ENCODE measurements around the gene TPCN2. TPM values are rescaled to one million over a fixed set of nuclear protein-coding genes. Genes with fewer than 3 reads are reported as not detected.

TPCN2 gene
- total and polyA plus RNA-seq, 4 donors, result 6.4 to 20.8 (median 12.1) TPM

DNA sequence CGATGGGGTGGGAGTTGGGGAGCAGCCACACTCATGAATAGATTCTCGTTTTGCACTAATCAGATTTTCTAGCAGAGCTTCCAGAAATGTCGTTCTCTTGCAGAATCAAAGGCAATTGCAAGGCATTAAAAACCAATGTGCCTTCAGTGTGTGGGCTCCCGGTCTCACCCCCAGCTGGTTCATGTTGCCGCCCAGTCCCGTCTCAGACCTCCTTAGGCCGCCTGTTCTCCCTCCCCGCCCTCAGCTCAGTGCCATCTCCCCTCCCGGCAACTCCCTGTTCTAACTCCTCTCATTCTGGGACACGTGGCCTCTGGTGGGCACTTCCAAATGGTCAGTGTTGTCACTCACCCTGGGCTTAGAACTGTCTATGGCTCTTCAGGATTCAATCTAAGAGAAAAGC is 64.5 kb downstream of the TPCN2 start:
- H3K9me3 ChIP-seq (ENCODE audit: control insufficient read depth in 4 of 4, low read length in 3 of 4), result no peaks in the 10 kb centered on the region
- H3K9ac ChIP-seq (ENCODE audit: low read depth in 1 of 2, low read length in 2 of 2), result no peak overlapping the region
- TF ChIP-seq RAD21 (IDR thresholded peaks at IDR 0.05), result no peak
- TF ChIP-seq YY1 (IDR thresholded peaks at IDR 0.05), result no peak
- TF ChIP-seq JUND (IDR thresholded peaks at IDR 0.05), result no peak
- TF ChIP-seq, protein P1, sequence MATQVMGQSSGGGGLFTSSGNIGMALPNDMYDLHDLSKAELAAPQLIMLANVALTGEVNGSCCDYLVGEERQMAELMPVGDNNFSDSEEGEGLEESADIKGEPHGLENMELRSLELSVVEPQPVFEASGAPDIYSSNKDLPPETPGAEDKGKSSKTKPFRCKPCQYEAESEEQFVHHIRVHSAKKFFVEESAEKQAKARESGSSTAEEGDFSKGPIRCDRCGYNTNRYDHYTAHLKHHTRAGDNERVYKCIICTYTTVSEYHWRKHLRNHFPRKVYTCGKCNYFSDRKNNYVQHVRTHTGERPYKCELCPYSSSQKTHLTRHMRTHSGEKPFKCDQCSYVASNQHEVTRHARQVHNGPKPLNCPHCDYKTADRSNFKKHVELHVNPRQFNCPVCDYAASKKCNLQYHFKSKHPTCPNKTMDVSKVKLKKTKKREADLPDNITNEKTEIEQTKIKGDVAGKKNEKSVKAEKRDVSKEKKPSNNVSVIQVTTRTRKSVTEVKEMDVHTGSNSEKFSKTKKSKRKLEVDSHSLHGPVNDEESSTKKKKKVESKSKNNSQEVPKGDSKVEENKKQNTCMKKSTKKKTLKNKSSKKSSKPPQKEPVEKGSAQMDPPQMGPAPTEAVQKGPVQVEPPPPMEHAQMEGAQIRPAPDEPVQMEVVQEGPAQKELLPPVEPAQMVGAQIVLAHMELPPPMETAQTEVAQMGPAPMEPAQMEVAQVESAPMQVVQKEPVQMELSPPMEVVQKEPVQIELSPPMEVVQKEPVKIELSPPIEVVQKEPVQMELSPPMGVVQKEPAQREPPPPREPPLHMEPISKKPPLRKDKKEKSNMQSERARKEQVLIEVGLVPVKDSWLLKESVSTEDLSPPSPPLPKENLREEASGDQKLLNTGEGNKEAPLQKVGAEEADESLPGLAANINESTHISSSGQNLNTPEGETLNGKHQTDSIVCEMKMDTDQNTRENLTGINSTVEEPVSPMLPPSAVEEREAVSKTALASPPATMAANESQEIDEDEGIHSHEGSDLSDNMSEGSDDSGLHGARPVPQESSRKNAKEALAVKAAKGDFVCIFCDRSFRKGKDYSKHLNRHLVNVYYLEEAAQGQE (IDR thresholded peaks at IDR 0.05), result no peak
- TF ChIP-seq, protein P2, sequence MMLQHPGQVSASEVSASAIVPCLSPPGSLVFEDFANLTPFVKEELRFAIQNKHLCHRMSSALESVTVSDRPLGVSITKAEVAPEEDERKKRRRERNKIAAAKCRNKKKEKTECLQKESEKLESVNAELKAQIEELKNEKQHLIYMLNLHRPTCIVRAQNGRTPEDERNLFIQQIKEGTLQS (IDR thresholded peaks at IDR 0.05), result no peak
- TF ChIP-seq EGR1 (IDR thresholded peaks at IDR 0.05; ENCODE audit: low read depth in 2 of 2), result no peak
- TF ChIP-seq, protein P3, sequence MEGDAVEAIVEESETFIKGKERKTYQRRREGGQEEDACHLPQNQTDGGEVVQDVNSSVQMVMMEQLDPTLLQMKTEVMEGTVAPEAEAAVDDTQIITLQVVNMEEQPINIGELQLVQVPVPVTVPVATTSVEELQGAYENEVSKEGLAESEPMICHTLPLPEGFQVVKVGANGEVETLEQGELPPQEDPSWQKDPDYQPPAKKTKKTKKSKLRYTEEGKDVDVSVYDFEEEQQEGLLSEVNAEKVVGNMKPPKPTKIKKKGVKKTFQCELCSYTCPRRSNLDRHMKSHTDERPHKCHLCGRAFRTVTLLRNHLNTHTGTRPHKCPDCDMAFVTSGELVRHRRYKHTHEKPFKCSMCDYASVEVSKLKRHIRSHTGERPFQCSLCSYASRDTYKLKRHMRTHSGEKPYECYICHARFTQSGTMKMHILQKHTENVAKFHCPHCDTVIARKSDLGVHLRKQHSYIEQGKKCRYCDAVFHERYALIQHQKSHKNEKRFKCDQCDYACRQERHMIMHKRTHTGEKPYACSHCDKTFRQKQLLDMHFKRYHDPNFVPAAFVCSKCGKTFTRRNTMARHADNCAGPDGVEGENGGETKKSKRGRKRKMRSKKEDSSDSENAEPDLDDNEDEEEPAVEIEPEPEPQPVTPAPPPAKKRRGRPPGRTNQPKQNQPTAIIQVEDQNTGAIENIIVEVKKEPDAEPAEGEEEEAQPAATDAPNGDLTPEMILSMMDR (IDR thresholded peaks at IDR 0.05; ENCODE audit: low read depth, low read length, missing input control), result no peak
- TF ChIP-seq TAF1 (conservative IDR thresholded peaks at IDR 0.05), result no peak
- TF ChIP-seq FOXA2 (IDR thresholded peaks at IDR 0.05), result no peak
- TF ChIP-seq, protein P4, sequence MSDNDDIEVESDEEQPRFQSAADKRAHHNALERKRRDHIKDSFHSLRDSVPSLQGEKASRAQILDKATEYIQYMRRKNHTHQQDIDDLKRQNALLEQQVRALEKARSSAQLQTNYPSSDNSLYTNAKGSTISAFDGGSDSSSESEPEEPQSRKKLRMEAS (IDR thresholded peaks at IDR 0.05), result no peak
- TF ChIP-seq HNF4A (conservative IDR thresholded peaks at IDR 0.05), result no peak
- no peak for TF ChIP-seq SP1 (IDR thresholded peaks at IDR 0.05)
- TF ChIP-seq, protein P5, sequence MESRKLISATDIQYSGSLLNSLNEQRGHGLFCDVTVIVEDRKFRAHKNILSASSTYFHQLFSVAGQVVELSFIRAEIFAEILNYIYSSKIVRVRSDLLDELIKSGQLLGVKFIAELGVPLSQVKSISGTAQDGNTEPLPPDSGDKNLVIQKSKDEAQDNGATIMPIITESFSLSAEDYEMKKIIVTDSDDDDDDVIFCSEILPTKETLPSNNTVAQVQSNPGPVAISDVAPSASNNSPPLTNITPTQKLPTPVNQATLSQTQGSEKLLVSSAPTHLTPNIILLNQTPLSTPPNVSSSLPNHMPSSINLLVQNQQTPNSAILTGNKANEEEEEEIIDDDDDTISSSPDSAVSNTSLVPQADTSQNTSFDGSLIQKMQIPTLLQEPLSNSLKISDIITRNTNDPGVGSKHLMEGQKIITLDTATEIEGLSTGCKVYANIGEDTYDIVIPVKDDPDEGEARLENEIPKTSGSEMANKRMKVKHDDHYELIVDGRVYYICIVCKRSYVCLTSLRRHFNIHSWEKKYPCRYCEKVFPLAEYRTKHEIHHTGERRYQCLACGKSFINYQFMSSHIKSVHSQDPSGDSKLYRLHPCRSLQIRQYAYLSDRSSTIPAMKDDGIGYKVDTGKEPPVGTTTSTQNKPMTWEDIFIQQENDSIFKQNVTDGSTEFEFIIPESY (IDR thresholded peaks at IDR 0.05), result no peak
- no peak for TF ChIP-seq RXRA (IDR thresholded peaks at IDR 0.05)
- TF ChIP-seq GABPA (IDR thresholded peaks at IDR 0.05 in 1 of 2, conservative IDR thresholded peaks at IDR 0.05 in 1 of 2), result no peak
- H3K4me1 ChIP-seq (ENCODE audit: control insufficient read depth in 4 of 4, insufficient read depth in 4 of 4, low read length in 3 of 4), result peaks cover 0 to 10% (median 4%) of the 10 kb centered on the region in 4 donors
- no peak overlapping the region for H3K4me3 ChIP-seq (ENCODE audit: low read depth in 1 of 3, low read length in 3 of 3)
- DNase-seq (ENCODE audit: low spot score), result no peak
- H3K36me3 ChIP-seq (ENCODE audit: control insufficient read depth in 4 of 4, insufficient read depth in 3 of 4, low read depth in 1 of 4, low read length in 3 of 4), result no peaks in the 10 kb centered on the region
- 90% methylated on average over 10 of the region's 10 CpGs for WGBS
- no peaks in the 10 kb centered on the region for H3K27me3 ChIP-seq (ENCODE audit: control insufficient read depth in 4 of 4, insufficient read depth in 4 of 4, low read length in 3 of 4)
- no peak overlapping the region for H3K27ac ChIP-seq (ENCODE audit: low read depth in 1 of 2, low read length in 2 of 2)
